C1 segment of cervical spinal cord (tissue), 14 donors: ENCODE results near the gene EIF4G3.
A peak's percentile ranks its signal among the peaks of the same experiment; 100 is the strongest.
"Not testable (repeated sequence)": the region's sequence is repeated elsewhere in the genome, so short reads cannot be mapped to it uniquely, and the experiment has no call there.

Source experiments
- DNase-seq, 14 donors: peaks; one replicate each; lab custom pipeline; 2025; lab: John Stamatoyannopoulos, UW

Gene EIF4G3

GRCh38 chr1:21105807-21106206 is 70.9 kb downstream of the EIF4G3 start:
- DNase-seq: no peak

- no peak for DNase-seq
These were observed 72.0 kb downstream of the EIF4G3 start for GRCh38 chr1:21104683-21105082.

- no peak for DNase-seq
These were observed 76.2 kb downstream of the EIF4G3 start for GRCh38 chr1:21100481-21100921.

DNA sequence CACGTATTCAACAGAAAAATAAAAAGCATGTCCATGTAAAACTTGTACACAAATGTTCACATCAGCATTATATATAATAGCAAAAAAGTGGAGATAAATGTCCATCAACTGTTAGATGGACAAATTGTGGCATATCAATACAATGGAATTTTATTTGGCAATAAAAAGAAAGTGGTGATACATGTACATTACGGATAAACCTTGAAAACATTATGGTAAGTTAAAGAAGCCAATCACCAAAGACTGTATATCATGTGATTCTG is 76.9 kb downstream of the EIF4G3 start:
- DNase-seq: no peak

GRCh38 chr1:21099034-21099868 is 77.4 kb downstream of the EIF4G3 start:
- DNase-seq: no peak

DNA sequence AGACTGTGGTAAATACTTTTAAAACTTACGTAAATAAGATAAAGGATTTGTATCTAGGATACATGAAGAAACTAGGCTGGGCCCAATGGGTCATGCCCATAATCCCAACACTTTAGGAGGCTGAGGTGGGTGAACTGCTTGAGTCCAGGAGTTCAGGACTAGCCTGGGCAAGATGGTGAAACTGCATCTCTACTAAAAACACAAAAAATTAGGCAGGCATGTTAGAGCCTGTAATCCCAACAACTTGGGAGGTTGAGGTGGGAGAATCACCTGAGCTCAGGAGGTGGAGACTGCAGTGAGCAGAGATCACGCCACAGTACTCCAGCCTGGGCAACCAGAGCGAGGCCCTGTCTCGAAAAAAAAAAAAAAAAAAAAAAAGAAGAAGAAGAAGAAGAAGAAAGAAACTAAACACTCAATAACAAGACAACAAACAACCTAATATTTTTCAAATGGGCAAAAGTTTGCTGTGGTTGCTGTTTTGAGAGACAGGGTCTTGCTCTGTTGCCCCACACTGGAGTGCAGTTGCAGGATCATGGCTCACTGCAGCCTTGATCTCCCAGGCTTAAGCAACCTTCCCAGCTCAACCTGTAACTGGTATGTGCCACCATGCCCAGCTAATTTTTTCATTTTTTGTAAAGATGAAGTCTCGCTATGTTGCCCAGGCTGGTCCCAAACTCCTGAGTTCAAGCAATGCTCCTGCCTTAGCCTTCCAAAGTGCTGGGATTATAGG is 78.3 kb downstream of the EIF4G3 start:
- no peak for DNase-seq

DNA sequence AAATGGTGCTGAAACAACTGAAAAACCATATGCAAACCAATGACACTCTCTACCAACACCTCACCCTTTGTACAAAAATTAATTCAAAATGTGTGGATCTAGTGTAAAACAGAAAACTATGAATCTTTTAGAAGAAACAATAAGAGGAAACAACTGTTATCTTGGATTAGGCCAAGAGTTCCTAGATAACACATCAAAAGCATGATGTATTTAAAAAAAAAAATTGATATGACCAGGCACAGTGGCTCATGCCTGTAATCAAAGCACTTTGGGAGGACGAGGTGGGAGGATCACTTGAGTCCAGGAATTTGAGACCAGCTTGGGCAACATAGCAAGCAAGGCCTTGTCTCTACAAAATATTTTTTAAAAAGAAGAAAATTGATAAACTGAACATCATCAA is 79.0 kb downstream of the EIF4G3 start:
- no peak for DNase-seq

GRCh38 chr1:21095976-21096375 is 80.7 kb downstream of the EIF4G3 start:
- DNase-seq: no peak

DNA sequence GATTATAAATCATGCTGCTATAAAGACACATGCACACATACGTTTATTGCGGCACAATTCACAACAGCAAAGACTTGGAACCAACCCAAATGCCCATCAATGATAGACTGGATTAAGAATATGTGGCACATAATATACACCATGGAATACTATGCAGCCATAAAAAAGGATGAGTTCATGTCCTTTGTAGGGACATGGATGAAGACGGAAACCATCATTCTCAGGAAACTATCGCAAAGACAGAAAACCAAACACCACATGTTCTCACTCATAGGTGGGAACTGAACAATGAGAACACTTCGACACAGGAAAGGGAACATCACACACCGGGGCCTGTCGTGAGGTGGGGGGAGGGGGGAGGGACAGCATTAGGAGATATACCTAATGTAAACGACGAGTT is 82.4 kb downstream of the EIF4G3 start:
- not testable (repeated sequence) for DNase-seq

GRCh38 chr1:21093271-21093958 is 83.3 kb downstream of the EIF4G3 start:
- DNase-seq: not testable (repeated sequence)

DNA sequence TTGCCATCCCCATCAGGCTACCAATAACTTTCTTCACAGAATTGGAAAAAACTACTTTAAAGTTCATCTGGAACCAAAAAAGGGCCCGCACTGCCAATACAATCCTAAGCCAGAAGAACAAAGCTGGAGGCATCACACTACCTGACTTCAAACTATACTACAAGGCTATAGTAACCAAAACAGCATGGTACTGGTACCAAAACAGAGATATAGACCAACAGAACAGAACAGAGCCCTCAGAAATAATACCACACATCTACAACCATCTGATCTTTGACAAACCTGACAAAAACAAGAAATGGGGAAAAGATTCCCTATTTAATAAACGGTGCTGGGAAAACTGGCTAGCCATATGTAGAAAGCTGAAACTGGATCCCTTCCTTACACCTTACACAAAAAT is 84.2 kb downstream of the EIF4G3 start:
- DNase-seq: not testable (repeated sequence)

DNA sequence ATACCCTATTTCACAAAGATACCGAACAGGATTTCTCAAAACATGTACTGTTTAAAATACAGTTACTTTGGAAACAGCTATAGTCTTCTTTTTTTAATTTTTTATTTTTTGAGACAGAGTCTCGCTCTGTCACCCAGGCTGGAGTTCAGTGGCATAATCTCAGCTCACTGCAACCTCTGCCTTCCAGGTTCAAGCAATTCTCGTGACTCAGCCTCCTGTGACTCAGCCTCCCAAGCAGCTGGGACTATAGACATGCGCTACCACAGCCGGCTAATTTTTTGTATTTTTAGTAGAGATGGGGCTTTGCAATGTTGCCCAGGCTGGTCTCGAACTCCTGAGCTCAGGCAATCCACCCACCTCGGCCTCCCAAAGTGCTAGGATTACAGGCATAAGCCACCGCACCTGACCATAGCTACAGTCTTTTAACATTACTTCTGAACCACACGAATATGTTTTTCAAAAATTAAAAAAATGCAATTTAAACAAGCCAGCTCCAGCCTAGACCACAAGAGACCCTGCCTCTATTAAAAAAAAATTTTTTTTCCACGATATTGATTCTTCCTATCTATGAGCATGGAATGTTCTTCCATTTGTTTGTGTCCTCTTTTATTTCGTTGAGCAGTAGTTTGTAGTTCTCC is 85.5 kb downstream of the EIF4G3 start:
- peak in 1 of 14 donors; percentile 26 for DNase-seq

GRCh38 chr1:21090463-21090862 is 86.2 kb downstream of the EIF4G3 start:
- no peak for DNase-seq

- no peak for DNase-seq
These were observed 87.0 kb downstream of the EIF4G3 start for GRCh38 chr1:21089731-21090130.

- no peak for DNase-seq
These were observed 87.4 kb downstream of the EIF4G3 start for GRCh38 chr1:21089299-21089698.

GRCh38 chr1:21084111-21084810 is 92.4 kb downstream of the EIF4G3 start:
- DNase-seq: no peak

DNA sequence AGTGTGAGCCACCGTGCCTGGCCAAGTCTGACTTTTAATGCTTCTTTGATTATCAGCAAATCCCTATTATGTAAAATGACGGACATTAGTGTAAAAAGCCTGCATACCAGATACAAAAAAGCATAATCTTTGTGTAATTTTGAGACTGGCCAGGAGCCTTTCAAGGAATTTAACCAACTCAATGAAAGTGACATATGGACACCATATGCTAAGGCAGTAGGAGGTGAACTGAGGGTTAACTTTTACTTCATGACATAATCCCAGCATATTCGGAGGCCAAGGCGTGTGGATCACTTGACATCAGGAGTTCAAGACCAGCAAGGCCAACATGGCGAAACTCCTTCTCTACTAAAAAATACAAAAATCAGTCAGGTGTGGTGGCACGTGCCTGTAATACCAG is 94.6 kb downstream of the EIF4G3 start:
- DNase-seq: no peak

DNA sequence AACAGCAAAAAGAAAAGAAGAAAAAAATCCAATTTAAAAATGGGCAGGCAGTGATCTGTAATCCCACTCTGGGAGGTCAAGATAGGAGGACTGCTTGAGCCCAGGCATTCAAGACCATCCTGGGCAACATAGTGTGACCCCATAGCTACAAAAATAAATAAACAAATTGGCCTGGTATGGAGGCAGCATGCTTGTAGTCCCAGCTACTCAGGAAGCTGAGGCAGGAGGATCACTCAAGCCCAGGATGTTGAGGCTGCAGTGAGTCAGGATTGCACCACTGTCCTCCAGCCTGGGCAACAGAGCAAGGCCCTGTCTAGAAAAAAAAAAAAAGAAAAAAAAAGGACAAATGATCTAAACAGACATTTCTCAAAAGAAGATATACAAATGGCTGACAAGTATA is 99.6 kb downstream of the EIF4G3 start:
- DNase-seq: no peak

DNA sequence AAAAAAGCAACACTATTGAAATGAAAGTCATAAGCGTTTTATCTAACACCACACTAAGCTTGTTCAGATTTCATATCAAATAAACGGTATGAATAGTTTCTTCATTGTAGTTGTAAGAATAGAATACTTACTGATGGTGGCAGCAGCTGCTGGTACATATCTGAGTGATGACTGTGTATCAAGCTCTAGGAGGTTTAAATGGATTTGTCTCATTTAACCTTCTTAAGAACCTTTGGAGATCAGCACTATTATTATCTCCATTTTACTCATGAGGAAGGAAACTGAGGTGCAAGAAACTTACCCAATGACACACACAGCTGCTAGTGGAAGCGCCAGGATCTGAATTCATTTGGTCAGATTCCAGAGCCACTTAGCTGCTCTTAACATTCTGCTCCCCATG is 104.0 kb downstream of the EIF4G3 start:
- no peak for DNase-seq

GRCh38 chr1:21069549-21069948 is 107.1 kb downstream of the EIF4G3 start:
- DNase-seq: no peak

GRCh38 chr1:21068937-21069336 is 107.8 kb downstream of the EIF4G3 start:
- no peak for DNase-seq
